ENCODE data around the gene ARRB1. TPM values are rescaled to one million over a fixed set of nuclear protein-coding genes. Genes with fewer than 3 reads are reported as not detected.

The ARRB1 gene
- total and polyA plus RNA-seq, 2 experiments from 2014 or later = 4.5 to 10.7 TPM

- Histone ChIP-seq H3K9me3 (ENCODE audit: low read depth) (no peaks in the 10 kb centered on the region), H3K4me3 (no peak overlapping the region), H3K4me1 (ENCODE audit: low read depth) (peaks cover 38% of the 10 kb centered on the region), H3K36me3 (no peaks in the 10 kb centered on the region), H3K27me3 (no peaks in the 10 kb centered on the region), H3K27ac (peak overlapping the region; percentile 77)
- TF ChIP-seq CTCF (IDR thresholded peaks at IDR 0.05; ENCODE audit: low read depth, low read length) = no peak
- peak in 1 of 2 donors; percentile 84 for DNase-seq (ENCODE audit: low read depth in 1 of 2, low spot score in 1 of 2)
Observed at GRCh38 chr11:75346912-75347647, 4.4 kb downstream of the ARRB1 start.

- H3K4me3 ChIP-seq = no peak overlapping the region
- TF ChIP-seq CTCF (IDR thresholded peaks at IDR 0.05; ENCODE audit: low read depth, low read length) = no peak
- no peaks in the 10 kb centered on the region for H3K36me3 ChIP-seq
- H3K9me3 ChIP-seq (ENCODE audit: low read depth) = no peaks in the 10 kb centered on the region
- no peaks in the 10 kb centered on the region for H3K27me3 ChIP-seq
- H3K4me1 ChIP-seq (ENCODE audit: low read depth) = peaks cover 38% of the 10 kb centered on the region
- no peak for DNase-seq (ENCODE audit: low read depth in 1 of 2, low spot score in 1 of 2)
- no peak overlapping the region for H3K27ac ChIP-seq
Observed at GRCh38 chr11:75346296-75346695, 5.2 kb downstream of the ARRB1 start.

- Histone ChIP-seq H3K4me1 (ENCODE audit: low read depth) (peaks cover 34% of the 10 kb centered on the region), H3K9me3 (ENCODE audit: low read depth) (no peaks in the 10 kb centered on the region), H3K36me3 (no peaks in the 10 kb centered on the region), H3K27me3 (no peaks in the 10 kb centered on the region), H3K4me3 (no peak overlapping the region), H3K27ac (no peak overlapping the region)
- DNase-seq (ENCODE audit: low read depth in 1 of 2, low spot score in 1 of 2) = no peak
- no peak for TF ChIP-seq CTCF (IDR thresholded peaks at IDR 0.05; ENCODE audit: low read depth, low read length)
Observed at GRCh38 chr11:75345455-75346160, 5.9 kb downstream of the ARRB1 start.

- TF ChIP-seq CTCF (IDR thresholded peaks at IDR 0.05; ENCODE audit: low read depth, low read length) = no peak
- H3K27ac ChIP-seq = no peak overlapping the region
- H3K9me3 ChIP-seq (ENCODE audit: low read depth) = no peaks in the 10 kb centered on the region
- DNase-seq (ENCODE audit: low read depth in 1 of 2, low spot score in 1 of 2) = no peak
- H3K36me3 ChIP-seq = no peaks in the 10 kb centered on the region
- H3K27me3 ChIP-seq = no peaks in the 10 kb centered on the region
- H3K4me3 ChIP-seq = no peak overlapping the region
- H3K4me1 ChIP-seq (ENCODE audit: low read depth) = peaks cover 34% of the 10 kb centered on the region
Observed at GRCh38 chr11:75344761-75345454, 6.6 kb downstream of the ARRB1 start.

GRCh38 chr11:75344186-75344585 lies 7.3 kb downstream of the ARRB1 start:
- Histone ChIP-seq H3K4me3 (no peak overlapping the region), H3K27me3 (no peaks in the 10 kb centered on the region), H3K4me1 (ENCODE audit: low read depth) (peaks cover 35% of the 10 kb centered on the region), H3K27ac (no peak overlapping the region), H3K9me3 (ENCODE audit: low read depth) (no peaks in the 10 kb centered on the region), H3K36me3 (no peaks in the 10 kb centered on the region)
- DNase-seq (ENCODE audit: low read depth in 1 of 2, low spot score in 1 of 2) = no peak
- TF ChIP-seq CTCF (IDR thresholded peaks at IDR 0.05; ENCODE audit: low read depth, low read length) = no peak

Data from cardiac muscle cell (in vitro differentiated cells and primary cell).